ENCODE results near the gene BTBD19.
A peak's percentile ranks its signal among the peaks of the same experiment; 100 is the strongest.
"Not testable (repeated sequence)": the region's sequence is repeated elsewhere in the genome, so short reads cannot be mapped to it uniquely, and the experiment has no call there.

The BTBD19 gene

GRCh38 chr1:44790968-44791801 lies 17.1 kb upstream of the BTBD19 start:
- Histone ChIP-seq H3K27ac (ENCODE audit: low read length, poor library complexity, severe bottlenecking) (no peak overlapping the region), H3K18ac (ENCODE audit: low read depth in 1 of 2, low read length in 2 of 2) (no peak overlapping the region), H2AK5ac (ENCODE audit: low read length, severe bottlenecking) (no peak overlapping the region)

GRCh38 chr1:44792736-44793502 lies 15.4 kb upstream of the BTBD19 start:
- H2BK12ac ChIP-seq (ENCODE audit: low read length in 2 of 2), result peak overlapping the region in 1 of 2 experiments; percentile 29
- no peak overlapping the region for H2BK15ac ChIP-seq (ENCODE audit: low read depth, poor library complexity, severe bottlenecking)
- H3K14ac ChIP-seq (ENCODE audit: low read length in 2 of 2), result no peak overlapping the region

More at GRCh38 chr1:44790968-44791801, 17.1 kb upstream of the BTBD19 start:
- Histone ChIP-seq H3K27me3 (ENCODE audit: control insufficient read depth in 1 of 2, insufficient read depth in 1 of 2, low read length in 2 of 2) (no peaks in the 10 kb centered on the region), H3K14ac (ENCODE audit: low read length in 2 of 2) (no peak overlapping the region), H2BK120ac (ENCODE audit: low read depth, low read length) (no peak overlapping the region), H3K9ac (ENCODE audit: low read length) (no peak overlapping the region), H3K4me1 (ENCODE audit: control insufficient read depth, insufficient read depth, low read depth, low read length) (peaks cover 7% of the 10 kb centered on the region), H4K91ac (ENCODE audit: low read length) (no peak overlapping the region), H2AFZ (ENCODE audit: low read depth, low read length) (no peak overlapping the region), H3K4me2 (ENCODE audit: low read length, poor library complexity, severe bottlenecking) (no peak overlapping the region), H2BK15ac (ENCODE audit: low read depth, poor library complexity, severe bottlenecking) (no peak overlapping the region), H3K23ac (ENCODE audit: low read length in 2 of 2) (no peak overlapping the region), H2BK5ac (ENCODE audit: low read depth, low read length, poor library complexity, severe bottlenecking) (no peak overlapping the region), H2BK12ac (ENCODE audit: low read length in 2 of 2) (no peak overlapping the region), H3K4me3 (ENCODE audit: insufficient read depth in 1 of 2, low read depth in 1 of 2, low read length in 2 of 2) (no peak overlapping the region), H3K4ac (ENCODE audit: low read depth in 1 of 2, low read length in 2 of 2) (no peak overlapping the region), H4K8ac (ENCODE audit: low read length) (peak overlapping the region; percentile 9), H3K36me3 (ENCODE audit: control insufficient read depth in 1 of 2, insufficient read depth in 2 of 2, low read depth in 1 of 2, low read length in 2 of 2) (no peaks in the 10 kb centered on the region), H3K79me1 (replicated peaks; ENCODE audit: low read length, poor library complexity, severe bottlenecking) (no peaks in the 10 kb centered on the region), H3K9me3 (ENCODE audit: control insufficient read depth, low read length) (no peaks in the 10 kb centered on the region)
- WGBS, result 80% methylated on average over 6 of the region's 7 CpGs
- peak; percentile 39 for DNase-seq

GRCh38 chr1:44797886-44798285 lies 10.4 kb upstream of the BTBD19 start:
- H3K23ac ChIP-seq (ENCODE audit: low read length in 2 of 2); DNase-seq; H3K9ac ChIP-seq (ENCODE audit: low read length); H3K27me3 ChIP-seq (ENCODE audit: control insufficient read depth in 1 of 2, insufficient read depth in 1 of 2, low read length in 2 of 2); H3K18ac ChIP-seq (ENCODE audit: low read depth in 1 of 2, low read length in 2 of 2); H2BK12ac ChIP-seq (ENCODE audit: low read length in 2 of 2); H2BK15ac ChIP-seq (ENCODE audit: low read depth, poor library complexity, severe bottlenecking); H3K9me3 ChIP-seq (ENCODE audit: control insufficient read depth, low read length); H3K79me1 ChIP-seq (replicated peaks; ENCODE audit: low read length, poor library complexity, severe bottlenecking); H3K4me3 ChIP-seq (ENCODE audit: insufficient read depth in 1 of 2, low read depth in 1 of 2, low read length in 2 of 2); H4K8ac ChIP-seq (ENCODE audit: low read length); H3K27ac ChIP-seq (ENCODE audit: low read length, poor library complexity, severe bottlenecking); H2AFZ ChIP-seq (ENCODE audit: low read depth, low read length); H3K14ac ChIP-seq (ENCODE audit: low read length in 2 of 2); H4K91ac ChIP-seq (ENCODE audit: low read length); H2AK5ac ChIP-seq (ENCODE audit: low read length, severe bottlenecking); H2BK5ac ChIP-seq (ENCODE audit: low read depth, low read length, poor library complexity, severe bottlenecking); H2BK120ac ChIP-seq (ENCODE audit: low read depth, low read length); H3K4me2 ChIP-seq (ENCODE audit: low read length, poor library complexity, severe bottlenecking); H3K4ac ChIP-seq (ENCODE audit: low read depth in 1 of 2, low read length in 2 of 2): not testable (repeated sequence)
- Histone ChIP-seq H3K36me3 (ENCODE audit: control insufficient read depth in 1 of 2, insufficient read depth in 2 of 2, low read depth in 1 of 2, low read length in 2 of 2) (peaks cover 11 to 12% of the 10 kb centered on the region in 2 experiments), H3K4me1 (ENCODE audit: control insufficient read depth, insufficient read depth, low read depth, low read length) (peaks cover 22% of the 10 kb centered on the region)
- 89% methylated on average over 7 of the region's 8 CpGs for WGBS

More at GRCh38 chr1:44792736-44793502, 15.4 kb upstream of the BTBD19 start:
- H3K4me1 ChIP-seq (ENCODE audit: control insufficient read depth, insufficient read depth, low read depth, low read length), result no peaks in the 10 kb centered on the region
- H3K9me3 ChIP-seq (ENCODE audit: control insufficient read depth, low read length), result no peaks in the 10 kb centered on the region
- H3K4me2 ChIP-seq (ENCODE audit: low read length, poor library complexity, severe bottlenecking), result no peak overlapping the region
- no peak overlapping the region for H3K9ac ChIP-seq (ENCODE audit: low read length)
- H3K23ac ChIP-seq (ENCODE audit: low read length in 2 of 2), result no peak overlapping the region
- no peaks in the 10 kb centered on the region for H3K79me1 ChIP-seq (replicated peaks; ENCODE audit: low read length, poor library complexity, severe bottlenecking)
- H4K8ac ChIP-seq (ENCODE audit: low read length), result no peak overlapping the region
- H3K4me3 ChIP-seq (ENCODE audit: insufficient read depth in 1 of 2, low read depth in 1 of 2, low read length in 2 of 2), result no peak overlapping the region
- no peak overlapping the region for H3K18ac ChIP-seq (ENCODE audit: low read depth in 1 of 2, low read length in 2 of 2)
- no peaks in the 10 kb centered on the region for H3K27me3 ChIP-seq (ENCODE audit: control insufficient read depth in 1 of 2, insufficient read depth in 1 of 2, low read length in 2 of 2)
- no peak overlapping the region for H2BK5ac ChIP-seq (ENCODE audit: low read depth, low read length, poor library complexity, severe bottlenecking)
- H4K91ac ChIP-seq (ENCODE audit: low read length), result no peak overlapping the region
- H3K36me3 ChIP-seq (ENCODE audit: control insufficient read depth in 1 of 2, insufficient read depth in 2 of 2, low read depth in 1 of 2, low read length in 2 of 2), result no peaks in the 10 kb centered on the region
- H3K4ac ChIP-seq (ENCODE audit: low read depth in 1 of 2, low read length in 2 of 2), result no peak overlapping the region
- no peak overlapping the region for H2AK5ac ChIP-seq (ENCODE audit: low read length, severe bottlenecking)
- H2AFZ ChIP-seq (ENCODE audit: low read depth, low read length), result no peak overlapping the region
- DNase-seq, result no peak
- no peak overlapping the region for H2BK120ac ChIP-seq (ENCODE audit: low read depth, low read length)
- WGBS, result 97% methylated on average over 8 of the region's 9 CpGs
- no peak overlapping the region for H3K27ac ChIP-seq (ENCODE audit: low read length, poor library complexity, severe bottlenecking)

Measured in mesenchymal stem cell (in vitro differentiated cells and primary cell).